ENCODE results near the gene MOCS3. TPM values are rescaled to one million over a fixed set of nuclear protein-coding genes. Genes with fewer than 3 reads are reported as not detected.

Gene MOCS3
- total and polyA plus RNA-seq, 2 of the 13 experiments (the other 11 are each of a cell fraction or from before 2014, with no cell fraction given) = 3.7 to 8.4 TPM

DNA sequence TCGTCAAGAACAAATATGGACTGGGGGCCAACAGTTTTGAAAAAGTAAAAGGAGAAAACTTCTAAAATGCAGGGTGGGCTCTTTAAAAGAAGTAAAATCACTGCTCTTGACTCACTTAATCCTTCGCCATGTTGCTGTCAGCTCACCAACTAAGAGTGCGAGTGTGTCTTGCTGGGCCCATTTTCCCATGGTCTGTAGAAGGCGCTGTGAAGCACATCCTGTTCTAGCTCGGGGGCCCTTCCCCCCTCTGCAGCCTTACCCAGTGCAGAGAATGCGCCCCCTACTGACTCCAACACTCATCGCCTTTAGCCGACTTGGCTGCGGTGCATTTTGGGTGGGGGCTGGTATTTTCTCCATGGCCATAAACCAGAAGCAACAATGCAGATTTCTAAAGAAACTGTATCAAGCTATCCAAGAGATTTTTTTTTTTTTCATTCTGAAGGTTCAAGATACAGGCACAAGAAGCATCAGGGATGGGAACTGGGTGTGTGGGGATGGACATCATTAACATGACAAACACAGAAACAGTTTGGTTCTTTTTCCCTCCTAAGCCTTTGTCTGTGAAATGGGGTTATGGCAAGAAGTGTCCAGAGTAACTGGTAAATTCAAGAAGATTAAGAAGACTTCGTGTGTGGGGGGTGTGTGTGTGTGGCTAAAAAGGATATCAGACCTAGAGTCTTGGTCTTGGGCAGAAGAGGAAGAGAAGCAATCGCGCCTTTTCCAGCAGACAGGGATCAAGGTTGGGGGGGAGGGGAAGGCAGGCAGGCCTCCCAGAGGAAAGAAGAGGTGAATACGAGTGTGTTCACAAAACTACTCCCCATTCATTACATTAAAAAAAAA, 29.1 kb upstream of the MOCS3 start (continued):
- TF ChIP-seq KLF6 (CRISPR knock-in tag; IDR thresholded peaks at IDR 0.05) (peak; percentile 81), ZNF24 (IDR thresholded peaks at IDR 0.05) (peak; percentile 78), ZNF496 (CRISPR knock-in tag; IDR thresholded peaks at IDR 0.05; ENCODE audit: insufficient replicate concordance) (no peak), NFE2 (CRISPR knock-in tag; IDR thresholded peaks at IDR 0.05) (no peak), SNAI1 (CRISPR knock-in tag; IDR thresholded peaks at IDR 0.05; ENCODE audit: borderline replicate concordance) (no peak; the same call in 1 of the 2 replicates), CENPT (CRISPR knock-in tag; IDR thresholded peaks at IDR 0.05; ENCODE audit: low read depth) (no peak), ZNF552 (CRISPR knock-in tag; IDR thresholded peaks at IDR 0.05; ENCODE audit: borderline replicate concordance) (peak; percentile 75; the same call in 1 of the 2 replicates), ZNF619 (CRISPR knock-in tag; IDR thresholded peaks at IDR 0.05) (0 out of 2 replicates have a peak, but pooled peaks have one; percentile 85), SRF (IDR thresholded peaks at IDR 0.05; ENCODE audit: low read depth, low read length) (peak; percentile 53), ZNF780A (CRISPR knock-in tag; IDR thresholded peaks at IDR 0.05) (peak; percentile 17; the same call in 1 of the 2 replicates), RFXAP (CRISPR knock-in tag; IDR thresholded peaks at IDR 0.05; ENCODE audit: borderline replicate concordance) (peak; percentile 58; the same call in 1 of the 2 replicates), MED1 (CRISPR knock-in tag; IDR thresholded peaks at IDR 0.05) (peak; percentile 85)
- TF ChIP-seq, protein P1, sequence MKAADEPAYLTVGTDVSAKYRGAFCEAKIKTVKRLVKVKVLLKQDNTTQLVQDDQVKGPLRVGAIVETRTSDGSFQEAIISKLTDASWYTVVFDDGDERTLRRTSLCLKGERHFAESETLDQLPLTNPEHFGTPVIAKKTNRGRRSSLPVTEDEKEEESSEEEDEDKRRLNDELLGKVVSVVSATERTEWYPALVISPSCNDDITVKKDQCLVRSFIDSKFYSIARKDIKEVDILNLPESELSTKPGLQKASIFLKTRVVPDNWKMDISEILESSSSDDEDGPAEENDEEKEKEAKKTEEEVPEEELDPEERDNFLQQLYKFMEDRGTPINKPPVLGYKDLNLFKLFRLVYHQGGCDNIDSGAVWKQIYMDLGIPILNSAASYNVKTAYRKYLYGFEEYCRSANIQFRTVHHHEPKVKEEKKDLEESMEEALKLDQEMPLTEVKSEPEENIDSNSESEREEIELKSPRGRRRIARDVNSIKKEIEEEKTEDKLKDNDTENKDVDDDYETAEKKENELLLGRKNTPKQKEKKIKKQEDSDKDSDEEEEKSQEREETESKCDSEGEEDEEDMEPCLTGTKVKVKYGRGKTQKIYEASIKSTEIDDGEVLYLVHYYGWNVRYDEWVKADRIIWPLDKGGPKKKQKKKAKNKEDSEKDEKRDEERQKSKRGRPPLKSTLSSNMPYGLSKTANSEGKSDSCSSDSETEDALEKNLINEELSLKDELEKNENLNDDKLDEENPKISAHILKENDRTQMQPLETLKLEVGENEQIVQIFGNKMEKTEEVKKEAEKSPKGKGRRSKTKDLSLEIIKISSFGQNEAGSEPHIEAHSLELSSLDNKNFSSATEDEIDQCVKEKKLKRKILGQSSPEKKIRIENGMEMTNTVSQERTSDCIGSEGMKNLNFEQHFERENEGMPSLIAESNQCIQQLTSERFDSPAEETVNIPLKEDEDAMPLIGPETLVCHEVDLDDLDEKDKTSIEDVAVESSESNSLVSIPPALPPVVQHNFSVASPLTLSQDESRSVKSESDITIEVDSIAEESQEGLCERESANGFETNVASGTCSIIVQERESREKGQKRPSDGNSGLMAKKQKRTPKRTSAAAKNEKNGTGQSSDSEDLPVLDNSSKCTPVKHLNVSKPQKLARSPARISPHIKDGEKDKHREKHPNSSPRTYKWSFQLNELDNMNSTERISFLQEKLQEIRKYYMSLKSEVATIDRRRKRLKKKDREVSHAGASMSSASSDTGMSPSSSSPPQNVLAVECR (CRISPR knock-in tag; IDR thresholded peaks at IDR 0.05; ENCODE audit: borderline replicate concordance) = peak; percentile 86; the same call in 1 of the 2 replicates
- TF ChIP-seq, protein P2, sequence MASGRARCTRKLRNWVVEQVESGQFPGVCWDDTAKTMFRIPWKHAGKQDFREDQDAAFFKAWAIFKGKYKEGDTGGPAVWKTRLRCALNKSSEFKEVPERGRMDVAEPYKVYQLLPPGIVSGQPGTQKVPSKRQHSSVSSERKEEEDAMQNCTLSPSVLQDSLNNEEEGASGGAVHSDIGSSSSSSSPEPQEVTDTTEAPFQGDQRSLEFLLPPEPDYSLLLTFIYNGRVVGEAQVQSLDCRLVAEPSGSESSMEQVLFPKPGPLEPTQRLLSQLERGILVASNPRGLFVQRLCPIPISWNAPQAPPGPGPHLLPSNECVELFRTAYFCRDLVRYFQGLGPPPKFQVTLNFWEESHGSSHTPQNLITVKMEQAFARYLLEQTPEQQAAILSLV (CRISPR knock-in tag; IDR thresholded peaks at IDR 0.05; ENCODE audit: borderline replicate concordance) = peak; percentile 67; the same call in 1 of the 2 replicates
- TF ChIP-seq, protein P3, sequence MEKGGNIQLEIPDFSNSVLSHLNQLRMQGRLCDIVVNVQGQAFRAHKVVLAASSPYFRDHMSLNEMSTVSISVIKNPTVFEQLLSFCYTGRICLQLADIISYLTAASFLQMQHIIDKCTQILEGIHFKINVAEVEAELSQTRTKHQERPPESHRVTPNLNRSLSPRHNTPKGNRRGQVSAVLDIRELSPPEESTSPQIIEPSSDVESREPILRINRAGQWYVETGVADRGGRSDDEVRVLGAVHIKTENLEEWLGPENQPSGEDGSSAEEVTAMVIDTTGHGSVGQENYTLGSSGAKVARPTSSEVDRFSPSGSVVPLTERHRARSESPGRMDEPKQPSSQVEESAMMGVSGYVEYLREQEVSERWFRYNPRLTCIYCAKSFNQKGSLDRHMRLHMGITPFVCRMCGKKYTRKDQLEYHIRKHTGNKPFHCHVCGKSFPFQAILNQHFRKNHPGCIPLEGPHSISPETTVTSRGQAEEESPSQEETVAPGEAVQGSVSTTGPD (CRISPR knock-in tag; IDR thresholded peaks at IDR 0.05) = no peak
- TF ChIP-seq, protein P4, sequence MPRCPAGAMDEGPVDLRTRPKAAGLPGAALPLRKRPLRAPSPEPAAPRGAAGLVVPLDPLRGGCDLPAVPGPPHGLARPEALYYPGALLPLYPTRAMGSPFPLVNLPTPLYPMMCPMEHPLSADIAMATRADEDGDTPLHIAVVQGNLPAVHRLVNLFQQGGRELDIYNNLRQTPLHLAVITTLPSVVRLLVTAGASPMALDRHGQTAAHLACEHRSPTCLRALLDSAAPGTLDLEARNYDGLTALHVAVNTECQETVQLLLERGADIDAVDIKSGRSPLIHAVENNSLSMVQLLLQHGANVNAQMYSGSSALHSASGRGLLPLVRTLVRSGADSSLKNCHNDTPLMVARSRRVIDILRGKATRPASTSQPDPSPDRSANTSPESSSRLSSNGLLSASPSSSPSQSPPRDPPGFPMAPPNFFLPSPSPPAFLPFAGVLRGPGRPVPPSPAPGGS (CRISPR knock-in tag; IDR thresholded peaks at IDR 0.05) = peak; percentile 68
- TF ChIP-seq, protein P5, sequence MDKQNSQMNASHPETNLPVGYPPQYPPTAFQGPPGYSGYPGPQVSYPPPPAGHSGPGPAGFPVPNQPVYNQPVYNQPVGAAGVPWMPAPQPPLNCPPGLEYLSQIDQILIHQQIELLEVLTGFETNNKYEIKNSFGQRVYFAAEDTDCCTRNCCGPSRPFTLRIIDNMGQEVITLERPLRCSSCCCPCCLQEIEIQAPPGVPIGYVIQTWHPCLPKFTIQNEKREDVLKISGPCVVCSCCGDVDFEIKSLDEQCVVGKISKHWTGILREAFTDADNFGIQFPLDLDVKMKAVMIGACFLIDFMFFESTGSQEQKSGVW (CRISPR knock-in tag; IDR thresholded peaks at IDR 0.05; ENCODE audit: borderline replicate concordance) = no peak
- TF ChIP-seq, protein P6, sequence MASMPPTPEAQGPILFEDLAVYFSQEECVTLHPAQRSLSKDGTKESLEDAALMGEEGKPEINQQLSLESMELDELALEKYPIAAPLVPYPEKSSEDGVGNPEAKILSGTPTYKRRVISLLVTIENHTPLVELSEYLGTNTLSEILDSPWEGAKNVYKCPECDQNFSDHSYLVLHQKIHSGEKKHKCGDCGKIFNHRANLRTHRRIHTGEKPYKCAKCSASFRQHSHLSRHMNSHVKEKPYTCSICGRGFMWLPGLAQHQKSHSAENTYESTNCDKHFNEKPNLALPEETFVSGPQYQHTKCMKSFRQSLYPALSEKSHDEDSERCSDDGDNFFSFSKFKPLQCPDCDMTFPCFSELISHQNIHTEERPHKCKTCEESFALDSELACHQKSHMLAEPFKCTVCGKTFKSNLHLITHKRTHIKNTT (CRISPR knock-in tag; IDR thresholded peaks at IDR 0.05) = no peak

All from HepG2 (cell line).